Stimulated activated CD8-positive, alpha-beta memory T cell treated with anti-CD3 and anti-CD28 coated beads, Interleukin-15, amount 100 ng/mL, for 1 hour (primary cell): ENCODE measurements around the gene CKB.
A peak's percentile ranks its signal among the peaks of the same experiment; 100 is the strongest.

Experiments used
- DNase-seq: peaks from one replicate; pipeline ENCODE4 v3.0.0-alpha.2; 2020; ENCODE audit warnings: low read depth

Gene CKB

GRCh38 chr14:103549361-103550311, 27.0 kb upstream of the CKB start:
- no peak for DNase-seq

- no peak for DNase-seq
Observed at GRCh38 chr14:103548463-103549351, 26.1 kb upstream of the CKB start.

- no peak for DNase-seq
Observed at GRCh38 chr14:103547941-103548462, 25.4 kb upstream of the CKB start.

- DNase-seq = no peak
Observed at GRCh38 chr14:103547455-103547940, 24.9 kb upstream of the CKB start.

- DNase-seq = peak; percentile 59
Observed at GRCh38 chr14:103546652-103547454, 24.2 kb upstream of the CKB start.

GRCh38 chr14:103545915-103546651, 23.5 kb upstream of the CKB start:
- DNase-seq = no peak

GRCh38 chr14:103545219-103545914, 22.7 kb upstream of the CKB start:
- no peak for DNase-seq

GRCh38 chr14:103544388-103545218, 22.0 kb upstream of the CKB start:
- DNase-seq = no peak

GRCh38 chr14:103543721-103544387, 21.2 kb upstream of the CKB start:
- DNase-seq = no peak

GRCh38 chr14:103543140-103543539, 20.5 kb upstream of the CKB start:
- DNase-seq = no peak

- no peak for DNase-seq
Observed at GRCh38 chr14:103542605-103543088, 20.0 kb upstream of the CKB start.

GRCh38 chr14:103541709-103542604, 19.3 kb upstream of the CKB start:
- no peak for DNase-seq

- DNase-seq = no peak
Observed at GRCh38 chr14:103540821-103541708, 18.4 kb upstream of the CKB start.

- DNase-seq = no peak
Observed at GRCh38 chr14:103539056-103539825, 16.6 kb upstream of the CKB start.

- no peak for DNase-seq
Observed at GRCh38 chr14:103538291-103539055, 15.8 kb upstream of the CKB start.
